HG03460 (cell line): ENCODE measurements around the gene USP34.
"Not testable (repeated sequence)": the region's sequence is repeated elsewhere in the genome, so short reads cannot be mapped to it uniquely, and the experiment has no call there.

ENCODE experiments used
- ATAC-seq: cut with Tn5 transposase; IDR thresholded peaks from one replicate; pipeline ENCODE4 v1.9.1; 2021; ENCODE audit not compliant: unreplicated experiment

The USP34 gene

GRCh38 chr2:61165946-61166345, 304.9 kb downstream of the USP34 start:
- ATAC-seq: no peak

- ATAC-seq: not testable (repeated sequence)
Measured at GRCh38 chr2:61165082-61165481, 305.8 kb downstream of the USP34 start.

- no peak for ATAC-seq
Measured at GRCh38 chr2:61162721-61163120, 308.2 kb downstream of the USP34 start.

- no peak for ATAC-seq
Measured at GRCh38 chr2:61161888-61162287, 309.0 kb downstream of the USP34 start, which contains the start of gene C2orf74. Gene C2orf74 (plus strand): TSS chr2:61162188. CDS start chr2:61162515, 327 bp downstream.

- no peak for ATAC-seq
Measured at GRCh38 chr2:61158356-61158955, 312.4 kb downstream of the USP34 start.

- ATAC-seq: no peak
Measured at GRCh38 chr2:61157371-61158003, 313.4 kb downstream of the USP34 start.

GRCh38 chr2:61151436-61151835, 319.5 kb downstream of the USP34 start:
- ATAC-seq: no peak

GRCh38 chr2:61149074-61149473, 321.8 kb downstream of the USP34 start:
- no peak for ATAC-seq

GRCh38 chr2:61148091-61148490, 322.8 kb downstream of the USP34 start:
- not testable (repeated sequence) for ATAC-seq

- no peak for ATAC-seq
Measured at GRCh38 chr2:61145990-61146389, 324.9 kb downstream of the USP34 start.

- peak; percentile 94 for ATAC-seq
Measured at GRCh38 chr2:61144697-61145268, 326.1 kb downstream of the USP34 start.

- no peak for ATAC-seq
Measured at GRCh38 chr2:61141151-61141550, 329.7 kb downstream of the USP34 start.

GRCh38 chr2:61138859-61139258, 332.0 kb downstream of the USP34 start:
- ATAC-seq: no peak
